Panc1 (cell line): Measurements from ENCODE around the gene PMS1.

Source experiments
- POLR2AphosphoS5 ChIP-seq: IDR thresholded peaks from 2 replicates; pipeline ENCODE4 v1.6.1; 2012; ENCODE audit warnings: mild to moderate bottlenecking, low read depth, low read length, moderate library complexity
- REST ChIP-seq, 2 experiments: IDR thresholded peaks; 2 replicates each; pipeline ENCODE4 v1.6.1; 2011 to 2012; ENCODE audit warnings: low read depth in 2 of 2, control low read depth in 1 of 2, low read length in 1 of 2, mild to moderate bottlenecking in 1 of 2, moderate library complexity in 1 of 2; ENCODE audit not compliant: insufficient read depth in 1 of 2
- TF ChIP-seq, protein P1 (sequence below): fragments of 450-650 bp; IDR thresholded peaks from 2 replicates; pipeline ENCODE4 v1.5.1; 2017; ENCODE audit warnings: mild to moderate bottlenecking

DNA sequence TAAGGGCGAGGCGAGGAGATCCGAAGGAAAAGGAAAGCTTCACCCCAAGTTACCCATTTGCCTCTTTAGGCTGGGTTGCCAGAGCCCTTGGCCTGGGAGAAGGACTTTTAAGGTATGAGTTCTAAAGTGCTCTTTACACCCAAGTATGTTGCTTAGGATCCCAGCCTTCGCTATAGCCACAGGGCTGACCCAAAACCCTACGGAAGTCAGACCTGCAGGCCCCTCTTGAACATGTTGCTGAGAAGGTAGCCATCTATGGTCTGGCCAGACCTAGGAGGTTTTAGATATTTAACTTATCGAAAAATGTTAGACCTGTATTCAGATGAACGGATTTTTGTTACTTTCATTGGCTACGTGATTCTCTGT is 95.4 kb downstream of the PMS1 start:
- no peak for TF ChIP-seq POLR2AphosphoS5
- TF ChIP-seq, protein P1, sequence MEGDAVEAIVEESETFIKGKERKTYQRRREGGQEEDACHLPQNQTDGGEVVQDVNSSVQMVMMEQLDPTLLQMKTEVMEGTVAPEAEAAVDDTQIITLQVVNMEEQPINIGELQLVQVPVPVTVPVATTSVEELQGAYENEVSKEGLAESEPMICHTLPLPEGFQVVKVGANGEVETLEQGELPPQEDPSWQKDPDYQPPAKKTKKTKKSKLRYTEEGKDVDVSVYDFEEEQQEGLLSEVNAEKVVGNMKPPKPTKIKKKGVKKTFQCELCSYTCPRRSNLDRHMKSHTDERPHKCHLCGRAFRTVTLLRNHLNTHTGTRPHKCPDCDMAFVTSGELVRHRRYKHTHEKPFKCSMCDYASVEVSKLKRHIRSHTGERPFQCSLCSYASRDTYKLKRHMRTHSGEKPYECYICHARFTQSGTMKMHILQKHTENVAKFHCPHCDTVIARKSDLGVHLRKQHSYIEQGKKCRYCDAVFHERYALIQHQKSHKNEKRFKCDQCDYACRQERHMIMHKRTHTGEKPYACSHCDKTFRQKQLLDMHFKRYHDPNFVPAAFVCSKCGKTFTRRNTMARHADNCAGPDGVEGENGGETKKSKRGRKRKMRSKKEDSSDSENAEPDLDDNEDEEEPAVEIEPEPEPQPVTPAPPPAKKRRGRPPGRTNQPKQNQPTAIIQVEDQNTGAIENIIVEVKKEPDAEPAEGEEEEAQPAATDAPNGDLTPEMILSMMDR = no peak
- no peak for TF ChIP-seq REST (IDR thresholded peaks at IDR 0.05; ENCODE audit: insufficient read depth in 1 of 2, low read depth in 2 of 2, low read length in 1 of 2)
